Vagina (tissue), 2 donors: ENCODE measurements around the gene SSNA1. TPM values are rescaled to one million over a fixed set of nuclear protein-coding genes. Genes with fewer than 3 reads are reported as not detected.

Source experiments
- DNase-seq, 2 donors: peaks; one replicate each; pipeline ENCODE4 v3.0.0-alpha.2; 2017; ENCODE audit errors: extremely low spot score in 2 of 2
- H3K27ac ChIP-seq: fragments of 200-600 bp; sonication (generic); one replicate; pipeline ENCODE4 v1.5.1; 2019
- H3K27me3 ChIP-seq: fragments of 200-600 bp; sonication (generic); one replicate; pipeline ENCODE4 v1.5.1; 2019
- H3K36me3 ChIP-seq, 2 donors: fragments of 200-600 bp; sonication (generic); one replicate each; pipeline ENCODE4 v1.5.1; 2017 to 2019
- H3K4me1 ChIP-seq: fragments of 200-600 bp; sonication (generic); one replicate; pipeline ENCODE4 v1.5.1; 2019
- H3K4me3 ChIP-seq, 2 donors: fragments of 200-600 bp; sonication (generic); 1 replicate in 1 of 2; 2 replicates in 1 of 2; pipeline ENCODE4 v1.5.1; 2016 to 2019
- H3K9me3 ChIP-seq: fragments of 200-600 bp; sonication (generic); one replicate; pipeline ENCODE4 v1.5.1; 2019
- POLR2A ChIP-seq, 2 donors: fragments of 450-650 bp; IDR thresholded peaks; one replicate each; pipeline ENCODE4 v1.6.1; 2017; ENCODE audit warnings: antibody characterized with exemption in 2 of 2, mild to moderate bottlenecking in 2 of 2, moderate library complexity in 2 of 2
- POLR2AphosphoS5 ChIP-seq, 2 donors: sonication (generic); formaldehyde crosslinking; IDR thresholded peaks; one replicate each; pipeline ENCODE4 v1.9.0; 2017; ENCODE audit warnings: antibody characterized with exemption in 2 of 2, mild to moderate bottlenecking in 2 of 2, low read depth in 1 of 2; ENCODE audit not compliant: insufficient read depth in 1 of 2
- intact Hi-C: fragments of 100-400 bp; cut with DNase I; formaldehyde crosslinking; loops from one replicate; pipeline ENCODE4 v1.15.1; 2023
- total RNA-seq: library from RNA; depleted of rRNA; stranded (reverse); fragments of >200 nt; gene quantifications from one replicate; pipeline ENCODE4 v1.2.3, GENCODE V29; 2016
- TF ChIP-seq, protein P1 (sequence below), 3 experiments: fragments of 450-650 bp in 2 of 3; fragments of 200-600 bp in 1 of 3; sonication (generic) in 1 of 3; IDR thresholded peaks; one replicate each; pipeline ENCODE4 v1.5.1; 2017 to 2019; ENCODE audit warnings: antibody characterized with exemption in 3 of 3, mild to moderate bottlenecking in 2 of 3, moderate library complexity in 2 of 3

SSNA1 gene
- total RNA-seq, 1 donor from 2014 or later: 49.8 TPM

GRCh38 chr9:137200311-137201204 is 12.1 kb downstream of the SSNA1 start, which contains the start of gene TPRN:
TPRN (minus strand) TSS chr9:137200741; CDS start chr9:137200711, 30 bp downstream.
- no peaks in the 10 kb centered on the region for H3K36me3 ChIP-seq
- TF ChIP-seq, protein P1, sequence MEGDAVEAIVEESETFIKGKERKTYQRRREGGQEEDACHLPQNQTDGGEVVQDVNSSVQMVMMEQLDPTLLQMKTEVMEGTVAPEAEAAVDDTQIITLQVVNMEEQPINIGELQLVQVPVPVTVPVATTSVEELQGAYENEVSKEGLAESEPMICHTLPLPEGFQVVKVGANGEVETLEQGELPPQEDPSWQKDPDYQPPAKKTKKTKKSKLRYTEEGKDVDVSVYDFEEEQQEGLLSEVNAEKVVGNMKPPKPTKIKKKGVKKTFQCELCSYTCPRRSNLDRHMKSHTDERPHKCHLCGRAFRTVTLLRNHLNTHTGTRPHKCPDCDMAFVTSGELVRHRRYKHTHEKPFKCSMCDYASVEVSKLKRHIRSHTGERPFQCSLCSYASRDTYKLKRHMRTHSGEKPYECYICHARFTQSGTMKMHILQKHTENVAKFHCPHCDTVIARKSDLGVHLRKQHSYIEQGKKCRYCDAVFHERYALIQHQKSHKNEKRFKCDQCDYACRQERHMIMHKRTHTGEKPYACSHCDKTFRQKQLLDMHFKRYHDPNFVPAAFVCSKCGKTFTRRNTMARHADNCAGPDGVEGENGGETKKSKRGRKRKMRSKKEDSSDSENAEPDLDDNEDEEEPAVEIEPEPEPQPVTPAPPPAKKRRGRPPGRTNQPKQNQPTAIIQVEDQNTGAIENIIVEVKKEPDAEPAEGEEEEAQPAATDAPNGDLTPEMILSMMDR (IDR thresholded peaks at IDR 0.05): no peak
- TF ChIP-seq POLR2AphosphoS5 (IDR thresholded peaks at IDR 0.05; ENCODE audit: insufficient read depth in 1 of 2, low read depth in 1 of 2) (peak; percentile 73 to 86), POLR2A (IDR thresholded peaks at IDR 0.05) (peak in 1 of 2 donors; percentile 79)
- H3K27me3 ChIP-seq: no peaks in the 10 kb centered on the region
- intact Hi-C loops: no loop called here
- H3K4me1 ChIP-seq: peaks cover 83% of the 10 kb centered on the region
- no peaks in the 10 kb centered on the region for H3K9me3 ChIP-seq
- peak within 1 kb of the TSS; percentile 61 to 72 for H3K4me3 ChIP-seq
- peak within 1 kb of the TSS; percentile 42 for H3K27ac ChIP-seq
- DNase-seq: peak in 1 of 2 donors; percentile 99

- Histone ChIP-seq H3K36me3 (no peaks in the 10 kb centered on the region), H3K4me3 (peak overlapping the region; percentile 61 to 72), H3K4me1 (peaks cover 82% of the 10 kb centered on the region), H3K27ac (peak overlapping the region; percentile 42), H3K9me3 (no peaks in the 10 kb centered on the region), H3K27me3 (no peaks in the 10 kb centered on the region)
- DNase-seq: no peak
- no peak for TF ChIP-seq POLR2A (IDR thresholded peaks at IDR 0.05)
- TF ChIP-seq, protein P1 (IDR thresholded peaks at IDR 0.05): no peak
- TF ChIP-seq POLR2AphosphoS5 (IDR thresholded peaks at IDR 0.05; ENCODE audit: insufficient read depth in 1 of 2, low read depth in 1 of 2): peak in 1 of 2 donors; percentile 29
- intact Hi-C loops: no loop called here
These were observed 12.9 kb downstream of the SSNA1 start for GRCh38 chr9:137201205-137201868.

GRCh38 chr9:137202966-137203365 is 14.5 kb downstream of the SSNA1 start:
- Histone ChIP-seq H3K4me3 (no peak overlapping the region), H3K4me1 (peaks cover 73% of the 10 kb centered on the region), H3K27me3 (no peaks in the 10 kb centered on the region), H3K36me3 (no peaks in the 10 kb centered on the region), H3K9me3 (no peaks in the 10 kb centered on the region), H3K27ac (no peak overlapping the region)
- TF ChIP-seq POLR2AphosphoS5 (IDR thresholded peaks at IDR 0.05; ENCODE audit: insufficient read depth in 1 of 2, low read depth in 1 of 2) (no peak), POLR2A (IDR thresholded peaks at IDR 0.05) (no peak)
- TF ChIP-seq, protein P1 (IDR thresholded peaks at IDR 0.05): no peak
- DNase-seq: no peak
- intact Hi-C loops: no loop called here

GRCh38 chr9:137204731-137205125 is 16.3 kb downstream of the SSNA1 start:
- Histone ChIP-seq H3K4me3 (peak overlapping the region; percentile 76 to 96), H3K36me3 (no peaks in the 10 kb centered on the region), H3K27ac (peak overlapping the region; percentile 71), H3K4me1 (peaks cover 55% of the 10 kb centered on the region), H3K9me3 (no peaks in the 10 kb centered on the region), H3K27me3 (no peaks in the 10 kb centered on the region)
- TF ChIP-seq POLR2A (IDR thresholded peaks at IDR 0.05) (no peak), POLR2AphosphoS5 (IDR thresholded peaks at IDR 0.05; ENCODE audit: insufficient read depth in 1 of 2, low read depth in 1 of 2) (no peak)
- TF ChIP-seq, protein P1 (IDR thresholded peaks at IDR 0.05): no peak
- intact Hi-C loops: no loop called here
- DNase-seq: no peak
